ENCODE results near the gene SLC27A5. TPM values are rescaled to one million over a fixed set of nuclear protein-coding genes. Genes with fewer than 3 reads are reported as not detected.
A peak's percentile ranks its signal among the peaks of the same experiment; 100 is the strongest.

The SLC27A5 gene, protein sequence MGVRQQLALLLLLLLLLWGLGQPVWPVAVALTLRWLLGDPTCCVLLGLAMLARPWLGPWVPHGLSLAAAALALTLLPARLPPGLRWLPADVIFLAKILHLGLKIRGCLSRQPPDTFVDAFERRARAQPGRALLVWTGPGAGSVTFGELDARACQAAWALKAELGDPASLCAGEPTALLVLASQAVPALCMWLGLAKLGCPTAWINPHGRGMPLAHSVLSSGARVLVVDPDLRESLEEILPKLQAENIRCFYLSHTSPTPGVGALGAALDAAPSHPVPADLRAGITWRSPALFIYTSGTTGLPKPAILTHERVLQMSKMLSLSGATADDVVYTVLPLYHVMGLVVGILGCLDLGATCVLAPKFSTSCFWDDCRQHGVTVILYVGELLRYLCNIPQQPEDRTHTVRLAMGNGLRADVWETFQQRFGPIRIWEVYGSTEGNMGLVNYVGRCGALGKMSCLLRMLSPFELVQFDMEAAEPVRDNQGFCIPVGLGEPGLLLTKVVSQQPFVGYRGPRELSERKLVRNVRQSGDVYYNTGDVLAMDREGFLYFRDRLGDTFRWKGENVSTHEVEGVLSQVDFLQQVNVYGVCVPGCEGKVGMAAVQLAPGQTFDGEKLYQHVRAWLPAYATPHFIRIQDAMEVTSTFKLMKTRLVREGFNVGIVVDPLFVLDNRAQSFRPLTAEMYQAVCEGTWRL
- total RNA-seq (1 to 10 TPM in 3 of 5 donors, under 1 TPM in 1, not detected in 1; 0.87 to 3.3 (median 1.3) TPM), polyA plus RNA-seq (10 to 100 TPM in 2 of 3 donors, 1 to 10 TPM in 1; 8.4 to 18.4 (median 16.0) TPM)
- long read RNA-seq, donor 1, partial matches to known transcripts: 0 of 4 reads
- long read RNA-seq, donor 1, other reads (novel, unspliced or antisense): 0 of 4 reads
- long read RNA-seq, donor 2, full-length matches to known transcripts: 3 of 9 reads
- long read RNA-seq, donor 2, partial matches to known transcripts: 6 of 9 reads
- long read RNA-seq, donor 2, other reads (novel, unspliced or antisense): 0 of 9 reads
- long read RNA-seq, donor 3, full-length matches to known transcripts: 3 of 3 reads
- long read RNA-seq, donor 3, partial matches to known transcripts: 0 of 3 reads
- long read RNA-seq, donor 3, other reads (novel, unspliced or antisense): 0 of 3 reads
- long read RNA-seq, donor 4, partial matches to known transcripts: 0 of 1 reads
- long read RNA-seq, donor 4, other reads (novel, unspliced or antisense): 0 of 1 reads
- long read RNA-seq, donor 5, partial matches to known transcripts: 0 of 4 reads
- long read RNA-seq, donor 5, other reads (novel, unspliced or antisense): 0 of 4 reads
- long read RNA-seq, donor 6, full-length matches to known transcripts: 14 of 14 reads
- long read RNA-seq, donor 6, partial matches to known transcripts: 0 of 14 reads
- long read RNA-seq, donor 6, other reads (novel, unspliced or antisense): 0 of 14 reads
- long read RNA-seq, donor 7, full-length matches to known transcripts: 6 of 6 reads
- long read RNA-seq, donor 7, partial matches to known transcripts: 0 of 6 reads
- long read RNA-seq, donor 7, other reads (novel, unspliced or antisense): 0 of 6 reads
- long read RNA-seq, donor 8, full-length matches to known transcripts: 7 of 7 reads
- long read RNA-seq, donor 8, partial matches to known transcripts: 0 of 7 reads
- long read RNA-seq, donor 8, other reads (novel, unspliced or antisense): 0 of 7 reads
- long read RNA-seq, donor 9, full-length matches to known transcripts: 5 of 5 reads
- long read RNA-seq, donor 9, partial matches to known transcripts: 0 of 5 reads
- long read RNA-seq, donor 9, other reads (novel, unspliced or antisense): 0 of 5 reads
- long read RNA-seq, donor 10, partial matches to known transcripts: 0 of 1 reads
- long read RNA-seq, donor 10, other reads (novel, unspliced or antisense): 0 of 1 reads

DNA sequence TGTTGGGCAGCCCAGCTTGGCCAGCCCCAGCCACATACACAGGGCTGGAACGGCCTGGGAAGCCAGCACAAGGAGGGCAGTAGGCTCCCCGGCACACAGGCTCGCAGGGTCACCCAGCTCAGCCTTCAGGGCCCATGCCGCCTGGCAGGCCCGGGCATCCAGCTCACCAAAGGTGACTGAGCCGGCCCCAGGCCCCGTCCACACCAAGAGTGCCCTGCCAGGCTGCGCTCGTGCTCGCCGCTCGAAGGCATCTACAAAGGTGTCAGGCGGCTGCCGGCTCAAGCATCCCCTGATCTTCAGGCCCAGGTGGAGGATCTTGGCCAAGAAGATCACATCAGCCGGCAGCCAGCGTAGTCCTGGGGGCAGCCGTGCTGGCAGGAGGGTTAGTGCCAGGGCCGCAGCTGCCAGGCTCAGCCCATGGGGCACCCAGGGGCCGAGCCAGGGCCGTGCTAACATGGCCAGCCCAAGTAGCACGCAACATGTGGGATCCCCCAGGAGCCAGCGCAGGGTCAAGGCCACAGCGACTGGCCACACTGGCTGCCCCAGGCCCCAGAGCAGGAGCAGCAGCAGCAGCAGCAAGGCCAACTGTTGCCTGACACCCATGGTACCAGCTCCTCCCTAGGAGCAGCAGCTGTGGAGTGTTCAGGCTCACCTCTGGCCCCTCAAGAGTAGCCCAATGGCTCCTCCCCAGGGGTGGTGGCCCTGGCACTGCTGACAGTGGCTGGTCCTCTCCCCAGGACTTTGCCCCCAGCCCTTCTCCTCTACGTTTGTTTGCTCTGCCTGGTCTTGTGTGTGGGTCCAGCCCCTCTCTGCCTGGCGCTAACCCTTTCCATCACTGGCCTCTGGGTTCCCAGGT, at the start of gene SLC27A5:
Gene SLC27A5, minus strand, starts transcription at position 640 of the 856 bp plus-strand sequence. Its CDS starts 37 bp downstream, at position 603.
- no peaks in the 10 kb centered on the region for H3K27me3 ChIP-seq
- intact Hi-C loops (cut with DNase I; ENCODE audit: low total_unique reads): no loop called here
- H3K4me1 ChIP-seq: peaks cover 13 to 46% (median 32%) of the 10 kb centered on the region in 4 donors
- 74 to 85% (median 81%) methylated on average over 6 to 25 of the region's 25 CpGs for WGBS, 5 donors
- TF ChIP-seq POLR2AphosphoS5 (IDR thresholded peaks at IDR 0.05): no peak
- no peak for TF ChIP-seq EP300 (IDR thresholded peaks at IDR 0.05)
- TF ChIP-seq POLR2A (IDR thresholded peaks at IDR 0.05): no peak
- TF ChIP-seq, protein P1, sequence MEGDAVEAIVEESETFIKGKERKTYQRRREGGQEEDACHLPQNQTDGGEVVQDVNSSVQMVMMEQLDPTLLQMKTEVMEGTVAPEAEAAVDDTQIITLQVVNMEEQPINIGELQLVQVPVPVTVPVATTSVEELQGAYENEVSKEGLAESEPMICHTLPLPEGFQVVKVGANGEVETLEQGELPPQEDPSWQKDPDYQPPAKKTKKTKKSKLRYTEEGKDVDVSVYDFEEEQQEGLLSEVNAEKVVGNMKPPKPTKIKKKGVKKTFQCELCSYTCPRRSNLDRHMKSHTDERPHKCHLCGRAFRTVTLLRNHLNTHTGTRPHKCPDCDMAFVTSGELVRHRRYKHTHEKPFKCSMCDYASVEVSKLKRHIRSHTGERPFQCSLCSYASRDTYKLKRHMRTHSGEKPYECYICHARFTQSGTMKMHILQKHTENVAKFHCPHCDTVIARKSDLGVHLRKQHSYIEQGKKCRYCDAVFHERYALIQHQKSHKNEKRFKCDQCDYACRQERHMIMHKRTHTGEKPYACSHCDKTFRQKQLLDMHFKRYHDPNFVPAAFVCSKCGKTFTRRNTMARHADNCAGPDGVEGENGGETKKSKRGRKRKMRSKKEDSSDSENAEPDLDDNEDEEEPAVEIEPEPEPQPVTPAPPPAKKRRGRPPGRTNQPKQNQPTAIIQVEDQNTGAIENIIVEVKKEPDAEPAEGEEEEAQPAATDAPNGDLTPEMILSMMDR (IDR thresholded peaks at IDR 0.05): no peak
- peak in 1 of 2 donors; percentile 45 for DNase-seq
- H3K4me3 ChIP-seq: no peak within 1 kb of the TSS
- H3K36me3 ChIP-seq: peaks cover 8 to 17% (median 13%) of the 10 kb centered on the region in 4 donors
- H3K27ac ChIP-seq: peak within 1 kb of the TSS in 1 of 5 donors; percentile 15
- H3K9me3 ChIP-seq: peaks cover 0 to 13% (median 1%) of the 10 kb centered on the region in 4 donors

DNA sequence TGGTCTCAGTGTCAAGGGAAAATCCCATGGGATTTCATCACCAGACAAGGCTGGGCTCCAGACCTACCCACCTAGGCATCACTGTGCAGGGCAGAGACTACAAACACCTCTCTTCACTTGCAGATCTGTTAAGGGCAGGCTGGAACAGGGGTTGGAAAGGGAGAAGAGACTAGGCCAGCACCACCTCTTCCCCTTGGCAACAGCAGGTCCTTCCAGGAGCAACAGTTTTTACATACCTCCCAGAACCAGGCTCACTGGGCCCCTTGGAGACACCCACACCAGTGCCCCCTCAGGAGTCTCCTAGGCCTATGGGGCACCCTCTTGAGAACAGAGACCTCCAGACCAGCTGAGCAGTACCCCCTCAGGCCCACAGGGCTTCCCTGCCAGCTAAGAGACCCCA, 49.1 kb upstream of the SLC27A5 start:
- DNase-seq: no peak
- TF ChIP-seq POLR2A (IDR thresholded peaks at IDR 0.05) (no peak), EP300 (IDR thresholded peaks at IDR 0.05) (no peak), POLR2AphosphoS5 (IDR thresholded peaks at IDR 0.05) (no peak)
- TF ChIP-seq, protein P1 (IDR thresholded peaks at IDR 0.05): no peak
- Histone ChIP-seq H3K4me1 (peaks cover 51 to 63% (median 60%) of the 10 kb centered on the region in 4 donors), H3K27ac (no peak overlapping the region), H3K4me3 (no peak overlapping the region), H3K27me3 (peaks cover 0 to 20% (median 9%) of the 10 kb centered on the region in 3 donors), H3K9me3 (no peaks in the 10 kb centered on the region), H3K36me3 (peaks cover 10 to 15% (median 12%) of the 10 kb centered on the region in 4 donors)
- intact Hi-C loops (cut with DNase I; ENCODE audit: low total_unique reads): no loop called here
